Measurements from ENCODE around the gene ABCA7.
"Not testable (repeated sequence)": the region's sequence is repeated elsewhere in the genome, so short reads cannot be mapped to it uniquely, and the experiment has no call there.

The ABCA7 gene

DNA sequence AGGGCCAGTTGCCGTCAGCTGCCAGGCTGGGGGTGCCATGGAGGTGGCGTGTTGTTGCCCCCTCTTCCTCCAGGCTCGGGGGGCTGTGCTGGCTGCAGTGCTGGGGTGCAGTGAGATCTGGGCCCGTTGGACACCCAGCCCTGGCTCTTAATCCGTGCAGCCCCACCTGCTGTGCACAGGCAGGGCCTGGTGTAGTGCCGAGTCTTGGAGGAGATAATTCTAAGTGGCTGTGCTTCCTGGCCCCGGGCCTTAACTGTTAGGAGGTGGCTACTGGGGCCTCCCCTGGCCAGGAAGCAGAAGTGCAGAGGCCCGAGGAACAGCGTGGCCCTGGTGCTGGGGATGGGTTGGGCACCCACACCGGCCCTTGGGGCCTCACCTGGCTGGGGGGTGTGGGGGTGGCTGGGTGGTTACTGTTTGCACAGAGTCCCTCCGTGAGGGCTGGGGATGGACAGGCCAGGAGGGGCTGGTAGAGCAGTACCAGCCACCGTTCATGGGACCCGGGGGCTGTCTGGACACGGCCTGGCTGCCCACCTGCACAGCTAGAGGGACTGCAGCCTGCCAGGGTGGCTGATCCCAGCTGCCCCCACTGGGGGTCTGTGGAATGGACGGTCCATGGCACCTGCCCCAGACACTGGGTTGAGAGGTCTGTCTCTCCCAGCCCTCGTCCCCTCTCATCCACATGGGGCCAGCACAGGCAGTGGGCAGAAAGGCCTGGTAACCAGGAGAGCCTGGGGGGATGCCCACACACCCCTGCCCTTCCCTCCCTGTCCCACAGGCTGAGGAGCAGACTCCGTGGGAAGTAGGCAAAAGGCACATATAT lies 67.1 kb downstream of the ABCA7 start:
- DNase-seq, result peak; percentile 38

DNA sequence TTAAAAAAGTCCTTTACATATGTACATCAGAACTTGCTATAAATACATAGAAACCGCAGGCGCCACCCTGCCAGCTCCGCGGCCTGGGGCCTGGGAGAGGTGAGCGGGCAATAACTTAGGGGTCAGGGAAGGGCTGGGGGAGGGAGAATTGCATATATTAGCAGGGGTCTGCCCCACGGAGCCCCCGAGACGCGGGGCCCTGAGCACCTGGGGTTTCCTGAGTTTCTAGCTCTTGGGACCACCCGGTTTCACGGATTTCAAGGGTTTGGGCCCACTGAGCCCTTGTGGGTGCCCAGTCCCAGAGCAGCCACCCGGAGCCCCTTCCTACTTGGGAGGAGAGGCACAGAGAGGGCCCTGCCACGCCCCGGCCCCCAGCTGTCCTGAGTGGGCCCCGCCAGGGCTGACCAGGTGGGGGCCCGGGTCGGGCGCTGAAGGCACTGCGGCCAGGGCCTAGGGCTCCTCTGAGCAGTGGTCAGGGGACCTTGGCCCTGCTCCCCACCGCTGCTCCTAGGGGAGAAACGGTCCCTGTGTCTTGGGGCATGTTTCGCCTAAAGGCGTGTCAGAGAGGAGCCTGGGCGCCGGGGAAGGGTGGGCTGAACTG lies 67.9 kb downstream of the ABCA7 start:
- no peak for DNase-seq

GRCh38 chr19:1108291-1109031 lies 68.6 kb downstream of the ABCA7 start:
- no peak for DNase-seq

GRCh38 chr19:1109032-1109551 lies 69.2 kb downstream of the ABCA7 start:
- no peak for DNase-seq

DNA sequence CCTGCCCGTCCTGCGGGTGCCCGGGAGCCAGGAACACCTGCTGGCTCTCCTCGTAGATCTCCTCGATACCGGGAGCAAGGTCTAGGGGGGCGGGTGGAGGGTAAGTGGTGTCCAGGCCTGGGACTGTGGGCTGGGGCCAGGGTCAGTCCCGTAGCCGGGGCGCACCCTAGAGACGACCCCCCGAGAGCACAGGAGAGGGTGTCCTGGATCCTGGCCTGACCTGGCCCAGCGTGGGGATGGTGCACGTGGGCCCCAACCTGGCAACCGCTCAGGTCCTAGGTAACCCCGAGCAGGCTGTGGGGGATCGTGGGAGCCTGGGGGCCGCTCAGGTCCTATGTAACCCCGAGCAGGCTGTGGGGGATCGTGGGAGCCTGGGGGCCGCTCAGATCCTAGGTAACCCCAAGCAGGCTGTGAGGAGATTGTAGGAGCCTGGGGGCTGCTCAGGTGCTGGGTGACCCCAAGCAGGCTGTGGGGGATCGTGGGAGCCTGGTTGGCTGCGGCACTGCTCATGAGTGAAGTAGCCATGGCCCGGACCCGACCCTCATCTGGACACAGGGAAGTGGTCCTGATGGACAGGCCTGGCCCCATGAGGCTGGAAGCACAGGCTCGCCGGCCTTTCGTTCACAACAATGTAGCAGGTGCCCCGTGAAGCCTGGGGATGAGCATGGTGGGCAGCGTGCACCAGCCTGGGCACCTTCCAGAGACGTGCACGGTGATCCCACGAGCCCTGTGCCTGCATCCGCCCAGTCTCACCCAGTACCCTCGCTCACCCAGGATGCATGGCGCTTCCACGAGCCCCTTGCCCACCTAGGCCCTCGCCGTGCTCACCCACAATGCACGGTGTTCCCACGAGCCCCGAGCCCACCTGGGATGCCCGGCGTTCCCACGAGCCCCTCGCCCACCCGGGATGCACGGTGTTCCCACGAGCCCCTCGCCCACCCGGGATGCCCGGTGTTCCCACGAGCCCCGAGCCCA lies 70.1 kb downstream of the ABCA7 start:
- DNase-seq, result no peak

DNA sequence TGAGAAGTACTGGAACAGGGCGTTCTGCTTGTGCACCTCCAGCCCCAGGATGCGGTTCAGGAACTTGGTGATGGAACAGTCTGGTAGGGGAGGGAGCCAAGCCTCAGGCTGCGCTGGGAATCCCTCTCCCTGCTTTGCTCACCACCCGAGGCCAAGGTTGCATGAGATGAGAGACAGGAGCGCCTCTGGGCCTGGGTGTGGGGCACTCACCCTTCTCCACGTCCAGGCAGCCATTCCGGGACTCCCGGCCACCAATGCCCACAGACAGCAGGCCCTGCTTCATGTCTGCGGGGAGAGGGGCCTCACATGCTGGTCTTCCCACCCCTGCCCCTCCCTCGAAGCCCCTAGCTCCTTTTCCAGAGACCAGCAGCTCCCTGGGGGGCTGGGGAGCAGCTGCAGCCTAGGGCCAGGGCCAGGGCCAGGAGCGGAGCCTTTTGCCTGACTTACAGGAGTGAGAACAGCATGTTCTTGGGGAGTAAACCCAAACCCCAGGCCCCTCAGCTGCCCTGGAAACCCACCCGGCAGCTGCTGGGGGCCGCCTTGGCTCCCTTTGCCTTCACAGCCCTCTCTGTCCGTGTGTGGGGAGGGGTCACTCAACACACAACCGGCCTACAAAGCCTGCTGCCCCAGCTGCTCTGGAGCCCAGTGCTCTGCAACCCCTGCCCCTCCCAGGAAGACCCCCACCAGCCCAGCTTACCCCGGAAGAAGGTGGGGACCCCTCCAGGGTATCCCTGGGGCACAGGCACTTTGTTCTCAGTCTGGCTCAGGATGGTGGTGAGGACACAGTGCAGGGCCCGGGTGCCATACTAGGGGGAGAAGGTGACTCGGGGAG lies 71.1 kb downstream of the ABCA7 start:
- DNase-seq, result no peak

- DNase-seq, result no peak
These were observed 71.8 kb downstream of the ABCA7 start for GRCh38 chr19:1111641-1112267.

GRCh38 chr19:1112268-1113029 lies 72.5 kb downstream of the ABCA7 start:
- no peak for DNase-seq

DNA sequence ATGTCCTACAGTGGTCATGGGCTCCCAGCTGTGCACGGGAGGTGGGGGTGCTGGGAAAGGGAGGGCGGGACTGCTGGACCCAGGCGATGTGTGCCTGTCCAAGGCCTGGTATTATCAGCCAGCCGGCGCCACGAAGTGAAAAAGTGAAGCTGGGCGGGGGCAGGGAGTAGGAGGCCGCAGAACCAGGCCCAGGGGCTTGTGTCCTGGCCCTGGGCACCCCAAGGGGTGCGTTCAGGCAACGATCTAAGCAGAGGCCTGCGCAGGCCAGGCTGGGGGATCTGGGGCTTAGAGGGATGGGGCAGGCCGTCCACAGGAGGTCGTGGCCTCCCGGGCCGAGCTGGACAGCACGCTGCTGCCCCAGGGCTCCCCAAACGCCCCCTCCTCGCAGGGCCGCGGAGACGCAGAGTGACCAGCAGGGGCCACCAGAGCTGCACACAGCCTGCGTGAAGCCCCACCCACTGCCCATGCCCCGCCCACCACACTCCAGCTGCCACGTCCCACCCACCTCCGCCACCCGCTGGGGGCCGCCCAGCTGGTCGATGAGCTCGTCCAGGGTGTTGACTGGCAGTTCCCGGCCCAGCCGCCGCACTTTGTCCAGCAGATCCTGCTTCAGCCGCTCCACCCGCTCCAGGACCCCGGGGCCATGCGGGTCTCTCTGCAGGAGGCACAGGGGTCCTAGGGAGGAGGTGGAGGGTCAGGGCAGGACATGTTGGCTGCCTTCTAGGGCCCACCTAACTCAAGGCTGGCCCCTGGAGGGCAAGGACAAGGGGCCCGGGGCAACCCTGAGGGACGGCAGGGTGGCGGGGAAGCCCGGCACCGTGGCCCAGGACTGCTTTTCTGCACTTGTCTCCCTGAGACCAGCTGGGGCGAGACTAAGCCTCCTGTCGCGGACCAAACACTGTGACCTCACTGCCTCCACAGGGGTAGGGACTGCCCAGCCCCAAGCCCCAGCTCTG lies 73.4 kb downstream of the ABCA7 start:
- DNase-seq, result peak; percentile 95

- no peak for DNase-seq
These were observed 74.1 kb downstream of the ABCA7 start for GRCh38 chr19:1113986-1114483.

DNA sequence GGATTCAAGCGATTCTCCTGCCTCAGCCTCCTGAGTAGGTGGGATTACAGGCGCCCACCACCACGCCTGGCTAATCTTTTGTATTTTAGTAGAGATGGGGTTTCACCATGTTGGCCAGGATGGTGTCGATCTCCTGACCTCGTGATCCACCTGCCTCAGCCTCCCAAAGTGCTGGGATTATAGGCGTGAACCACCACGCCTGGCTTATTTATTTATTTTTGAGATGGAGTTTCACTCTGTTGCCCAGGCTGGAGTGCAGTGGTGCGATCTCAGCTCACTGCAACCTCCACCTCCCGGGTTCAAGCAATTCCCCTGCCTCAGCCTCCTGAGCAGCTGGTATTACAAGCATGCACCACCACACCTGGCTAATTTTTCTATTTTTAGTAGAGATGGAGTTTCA lies 74.8 kb downstream of the ABCA7 start:
- not testable (repeated sequence) for DNase-seq

All from suppressor macrophage treated with lipopolysaccharide for 4 hours (primary cell).